IPS DF 19.7 (cell line): ENCODE data around the gene SEMA6B.
"Not testable (repeated sequence)": the region's sequence is repeated elsewhere in the genome, so short reads cannot be mapped to it uniquely, and the experiment has no call there.

ENCODE experiments used
- DNase-seq: peaks from one replicate; pipeline ENCODE4 v3.0.0-alpha.2; 2013; ENCODE audit warnings: low read depth, low spot score

Gene SEMA6B

GRCh38 chr19:4528843-4529242, 30.6 kb downstream of the SEMA6B start:
- no peak for DNase-seq

- DNase-seq, result not testable (repeated sequence)
These were observed 32.1 kb downstream of the SEMA6B start for GRCh38 chr19:4527377-4527776.

GRCh38 chr19:4525563-4526002, 33.9 kb downstream of the SEMA6B start:
- no peak for DNase-seq

GRCh38 chr19:4524808-4525562, 34.5 kb downstream of the SEMA6B start:
- no peak for DNase-seq

- DNase-seq, result no peak
These were observed 36.0 kb downstream of the SEMA6B start for GRCh38 chr19:4523306-4524110.

- DNase-seq, result no peak
These were observed 37.0 kb downstream of the SEMA6B start for GRCh38 chr19:4522291-4523002.

GRCh38 chr19:4521888-4522242, 37.6 kb downstream of the SEMA6B start:
- no peak for DNase-seq

- DNase-seq, result no peak
These were observed 38.2 kb downstream of the SEMA6B start for GRCh38 chr19:4521170-4521887.

GRCh38 chr19:4519521-4520277, 39.8 kb downstream of the SEMA6B start:
- DNase-seq, result no peak

GRCh38 chr19:4519172-4519496, 40.4 kb downstream of the SEMA6B start:
- no peak for DNase-seq

- DNase-seq, result no peak
These were observed 40.9 kb downstream of the SEMA6B start, which contains the start of gene PLIN4 for GRCh38 chr19:4518345-4519171. Gene PLIN4, minus strand, starts transcription at chr19:4518486. Its CDS starts 214 bp downstream, at chr19:4518272.

GRCh38 chr19:4517451-4518057, 41.9 kb downstream of the SEMA6B start:
- no peak for DNase-seq

- DNase-seq, result no peak
These were observed 42.6 kb downstream of the SEMA6B start for GRCh38 chr19:4516939-4517300.

GRCh38 chr19:4516199-4516938, 43.1 kb downstream of the SEMA6B start:
- DNase-seq, result no peak

GRCh38 chr19:4515732-4516131, 43.8 kb downstream of the SEMA6B start:
- no peak for DNase-seq

- DNase-seq, result no peak
These were observed 46.2 kb downstream of the SEMA6B start for GRCh38 chr19:4513248-4513647.

- DNase-seq, result no peak
These were observed 47.4 kb downstream of the SEMA6B start for GRCh38 chr19:4512070-4512469.

- DNase-seq, result no peak
These were observed 48.0 kb downstream of the SEMA6B start for GRCh38 chr19:4511300-4512054.
